Muscle of leg (tissue), 11 donors: ENCODE data around the gene CCR4. TPM values are rescaled to one million over a fixed set of nuclear protein-coding genes. Genes with fewer than 3 reads are reported as not detected.
"Not testable (repeated sequence)": the region's sequence is repeated elsewhere in the genome, so short reads cannot be mapped to it uniquely, and the experiment has no call there.

Experiments used
- DNase-seq: peaks from one replicate; pipeline ENCODE4 v3.0.0; 2013
- H3K27ac ChIP-seq: one replicate; pipeline ENCODE4 v1.5.1; 2013; ENCODE audit warnings: mild to moderate bottlenecking, low read length, control low read depth
- H3K27me3 ChIP-seq: one replicate; pipeline ENCODE4 v1.6.1; 2013; ENCODE audit warnings: low read length; ENCODE audit not compliant: control insufficient read depth, insufficient read depth
- H3K36me3 ChIP-seq: one replicate; pipeline ENCODE4 v1.6.1; 2013; ENCODE audit warnings: low read length; ENCODE audit not compliant: control insufficient read depth, insufficient read depth
- H3K4me1 ChIP-seq: one replicate; pipeline ENCODE4 v1.6.1; 2013; ENCODE audit warnings: low read length; ENCODE audit not compliant: control insufficient read depth, insufficient read depth
- H3K4me3 ChIP-seq: one replicate; pipeline ENCODE4 v1.5.1; 2013; ENCODE audit warnings: low read length, control low read depth
- H3K9me3 ChIP-seq: replicated peaks from 2 replicates; pipeline ENCODE4 v1.6.1; 2013; ENCODE audit warnings: low read depth, low read length; ENCODE audit not compliant: control insufficient read depth
- WGBS: methylation state at CpG from one replicate; pipeline ENCODE4 v1.1.5; 2013; ENCODE audit warnings: missing lambda C conversion rate; ENCODE audit not compliant: insufficient coverage; 5-methylcytosine and 5-hydroxymethylcytosine counted together
- polyA plus RNA-seq, 8 donors: library from polyadenylated mRNA; unstranded; fragments of 120-200 nt; gene quantifications; one replicate each; pipeline versions ENCODE4 v1.2.1 to v1.2.3, GENCODE V29; 2013; ENCODE audit warnings: inconsistent platforms in 1 of 8, low replicate concordance in 1 of 8; ENCODE audit not compliant: insufficient read length in 8 of 8, insufficient read depth in 1 of 8
- total RNA-seq: library from RNA; stranded (reverse); fragments of 120-200 nt; gene quantifications from one replicate; pipeline ENCODE4 v1.2.4, GENCODE V29; 2013

Gene CCR4
- total and polyA plus RNA-seq, 9 donors, result 0.04 to 0.21 (median 0.13) TPM; not detected in 2

DNA sequence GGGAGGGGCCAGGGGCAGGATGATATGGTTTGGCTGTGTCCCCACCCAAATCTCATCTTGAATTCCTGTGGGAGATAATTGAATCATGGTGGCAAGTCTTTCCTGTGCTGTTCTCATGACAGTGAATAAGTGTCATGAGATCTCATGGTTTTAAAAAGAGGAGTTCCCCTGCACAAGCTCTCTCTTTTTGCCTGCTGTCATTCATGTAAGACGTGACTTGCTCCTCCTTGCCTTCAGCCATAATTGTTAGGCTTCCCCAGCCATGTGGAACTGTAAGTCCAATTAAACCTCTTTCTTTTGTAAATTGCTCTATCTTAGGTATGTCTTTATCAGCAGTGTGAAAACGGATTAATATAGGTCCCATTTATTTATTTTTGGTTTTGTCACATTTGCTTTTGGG, 20.2 kb upstream of the CCR4 start:
- H3K27me3 ChIP-seq, H3K27ac ChIP-seq, H3K36me3 ChIP-seq, H3K4me3 ChIP-seq, H3K9me3 ChIP-seq, DNase-seq, H3K4me1 ChIP-seq: not testable (repeated sequence)
- WGBS, result no CpG with 5 or more reads among the region's 2 CpGs

DNA sequence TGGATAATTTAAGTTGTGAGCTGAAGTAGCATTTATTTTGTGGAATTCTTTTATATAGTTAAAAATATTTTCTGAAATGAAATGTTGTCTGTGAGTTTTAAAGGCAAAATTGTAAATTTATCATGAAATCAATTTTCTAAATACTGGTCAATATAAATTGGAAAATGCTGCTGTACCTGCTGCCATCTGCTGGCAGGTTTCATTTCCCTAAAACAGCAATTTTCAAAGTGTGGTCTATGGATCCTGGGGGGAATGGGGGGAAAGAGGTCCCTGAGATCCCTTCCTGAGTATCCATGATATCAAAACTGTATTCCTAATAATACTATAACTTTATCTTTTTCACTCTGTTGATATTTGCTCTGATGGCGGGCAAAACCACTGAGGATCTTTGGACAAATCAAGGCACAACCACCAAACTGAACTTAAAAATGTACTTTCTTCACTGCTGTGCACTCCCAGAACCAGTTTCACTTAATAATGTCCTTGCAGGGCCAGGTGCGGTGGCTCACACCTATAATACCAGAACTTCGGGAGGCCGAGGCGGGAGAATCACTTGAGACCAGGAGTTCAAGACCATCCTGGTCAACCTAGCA, 17.2 kb upstream of the CCR4 start:
- Histone ChIP-seq H3K4me3 (no peak overlapping the region), H3K9me3 (peaks cover 2% of the 10 kb centered on the region), H3K27me3 (no peaks in the 10 kb centered on the region), H3K36me3 (no peaks in the 10 kb centered on the region), H3K4me1 (no peaks in the 10 kb centered on the region), H3K27ac (no peak overlapping the region)
- WGBS, result 86% methylated on average over 1 of the region's 5 CpGs
- DNase-seq, result peak; percentile 24

DNA sequence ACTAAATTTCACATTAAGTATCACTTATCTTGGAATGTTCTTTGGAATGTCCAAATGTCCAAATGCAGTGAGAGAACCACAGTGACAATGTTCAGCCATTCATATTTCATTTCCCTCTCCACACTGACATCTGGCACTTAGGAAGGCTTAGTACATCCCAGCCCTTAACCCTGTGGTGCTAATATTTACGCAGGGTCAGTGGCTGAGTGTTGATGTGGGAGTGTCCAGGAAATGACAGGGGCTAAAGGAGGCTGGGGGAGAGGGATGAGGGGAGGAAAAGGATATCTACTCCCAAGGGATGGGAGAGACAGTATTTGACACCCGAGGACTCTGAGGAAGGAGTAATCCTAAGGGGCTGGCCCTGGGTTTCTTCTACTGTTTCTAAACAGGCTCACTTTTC, 14.1 kb upstream of the CCR4 start:
- no peak overlapping the region for H3K27ac ChIP-seq
- no peaks in the 10 kb centered on the region for H3K36me3 ChIP-seq
- H3K9me3 ChIP-seq, result peaks cover 2% of the 10 kb centered on the region

DNA sequence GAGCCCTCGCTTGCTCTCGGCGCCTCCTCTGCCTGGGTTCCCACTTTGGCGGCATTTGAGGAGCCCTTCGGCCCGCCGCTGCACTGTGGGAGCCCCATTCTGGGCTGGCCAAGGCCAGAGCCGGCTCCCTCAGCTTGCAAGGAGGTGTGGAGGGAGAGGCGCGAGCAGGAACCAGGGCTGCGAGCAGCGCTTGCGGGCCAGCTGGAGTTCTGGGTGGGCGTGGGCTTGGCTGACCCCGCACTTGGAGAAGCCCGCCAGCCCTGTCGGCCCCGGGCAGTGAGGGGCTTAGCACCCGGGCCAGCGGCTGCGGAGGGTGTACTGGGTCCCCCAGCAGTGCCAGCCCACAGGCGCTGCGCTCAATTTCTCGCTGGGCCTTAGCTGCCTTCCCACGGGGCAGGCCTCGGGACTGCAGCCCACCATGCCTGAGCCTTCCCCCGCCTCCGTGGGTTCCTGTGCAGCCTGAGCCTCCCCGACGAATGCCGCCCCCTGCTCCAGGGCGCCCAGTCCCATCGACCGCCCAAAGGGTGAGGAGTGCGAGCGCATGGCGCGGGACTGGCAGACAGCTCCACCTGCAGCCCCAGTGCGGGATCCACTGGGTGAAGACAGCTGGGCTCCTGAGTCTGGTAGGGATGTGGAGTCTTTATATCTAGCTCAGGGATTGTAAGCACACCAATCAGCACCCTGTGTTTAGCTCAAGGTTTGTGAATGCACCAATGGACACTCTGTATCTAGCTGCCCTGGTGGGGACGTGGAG, 11.7 kb upstream of the CCR4 start:
- not testable (repeated sequence) for DNase-seq, H3K4me3 ChIP-seq, H3K27ac ChIP-seq, H3K36me3 ChIP-seq, H3K9me3 ChIP-seq, H3K27me3 ChIP-seq, H3K4me1 ChIP-seq
- 92% methylated on average over 22 of the region's 40 CpGs for WGBS

More for the DNA sequence above, 14.1 kb upstream of the CCR4 start:
- WGBS, result 20% methylated on average over 1 of the region's 2 CpGs
- H3K4me3 ChIP-seq, result no peak overlapping the region
- DNase-seq, result no peak
- H3K27me3 ChIP-seq, result no peaks in the 10 kb centered on the region
- H3K4me1 ChIP-seq, result no peaks in the 10 kb centered on the region

DNA sequence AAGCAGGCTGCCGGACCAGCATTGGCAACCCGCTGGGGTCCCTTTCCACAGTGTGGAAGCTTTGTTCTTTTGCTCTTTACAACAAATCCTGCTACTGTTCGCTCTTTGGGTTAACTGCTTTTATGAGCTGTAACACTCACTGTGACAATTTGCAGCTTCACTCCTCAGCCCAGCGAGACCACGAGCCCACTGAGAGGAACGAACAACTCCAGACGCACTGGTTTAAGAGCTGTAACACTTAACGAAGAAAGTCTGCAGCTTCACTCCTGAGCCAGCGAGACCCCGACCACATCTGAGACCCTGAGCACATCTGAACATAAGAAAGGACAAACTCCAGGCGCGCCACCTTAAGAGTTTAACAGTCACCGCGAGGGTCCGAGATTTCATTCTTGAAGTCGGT, 10.7 kb upstream of the CCR4 start:
- Histone ChIP-seq H3K27ac (no peak overlapping the region), H3K9me3 (peaks cover 2% of the 10 kb centered on the region), H3K4me3 (no peak overlapping the region), H3K36me3 (no peaks in the 10 kb centered on the region), H3K27me3 (no peaks in the 10 kb centered on the region), H3K4me1 (no peaks in the 10 kb centered on the region)
- no peak for DNase-seq
- WGBS, result 67% methylated on average over 10 of the region's 16 CpGs

DNA sequence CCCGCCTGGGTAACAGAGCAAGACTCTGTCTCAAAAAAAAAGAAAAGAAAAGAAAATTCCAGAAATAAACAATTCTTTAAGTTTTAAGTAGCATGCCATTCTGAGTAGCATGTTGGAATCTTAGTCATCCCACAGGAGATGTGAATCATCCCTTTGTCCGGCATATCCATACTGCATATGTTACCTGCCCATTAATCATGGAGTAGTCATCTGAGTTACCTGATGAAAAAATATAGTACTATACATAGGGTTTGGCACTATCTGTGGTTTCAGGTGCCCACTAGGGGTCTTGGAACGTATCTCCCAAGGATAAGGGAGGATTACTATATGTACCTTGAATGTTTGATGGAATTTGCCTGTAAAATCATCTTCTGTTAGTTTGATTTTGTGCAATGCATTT, 6.3 kb upstream of the CCR4 start:
- Histone ChIP-seq H3K36me3 (no peaks in the 10 kb centered on the region), H3K27ac (no peak overlapping the region), H3K4me3 (no peak overlapping the region), H3K4me1 (no peaks in the 10 kb centered on the region), H3K9me3 (no peaks in the 10 kb centered on the region), H3K27me3 (no peaks in the 10 kb centered on the region)
- no peak for DNase-seq
- WGBS, result no CpG with 5 or more reads among the region's 3 CpGs

DNA sequence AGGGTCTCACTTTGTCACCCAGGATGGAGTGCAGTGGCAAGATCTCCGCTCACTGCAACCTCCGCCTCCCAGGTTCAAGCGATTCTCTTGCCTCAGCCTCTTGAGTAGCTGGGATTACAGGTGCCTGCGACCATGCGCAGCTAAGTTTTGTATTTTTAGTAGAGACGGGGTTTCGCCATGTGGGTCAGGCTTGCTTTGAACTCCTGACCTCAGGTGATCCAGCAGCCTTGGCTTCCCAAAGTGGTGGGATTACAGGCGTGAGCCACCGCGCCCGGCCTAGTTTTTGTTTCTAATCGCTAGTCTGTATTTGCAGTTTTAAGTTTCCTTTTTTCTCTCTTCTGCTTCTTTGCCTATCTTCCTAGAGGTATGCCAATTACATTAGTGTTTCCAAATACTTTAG, 5.8 kb upstream of the CCR4 start:
- 89% methylated on average over 7 of the region's 12 CpGs for WGBS
- H3K4me1 ChIP-seq, H3K27ac ChIP-seq, DNase-seq, H3K36me3 ChIP-seq, H3K27me3 ChIP-seq, H3K4me3 ChIP-seq, H3K9me3 ChIP-seq: not testable (repeated sequence)

DNA sequence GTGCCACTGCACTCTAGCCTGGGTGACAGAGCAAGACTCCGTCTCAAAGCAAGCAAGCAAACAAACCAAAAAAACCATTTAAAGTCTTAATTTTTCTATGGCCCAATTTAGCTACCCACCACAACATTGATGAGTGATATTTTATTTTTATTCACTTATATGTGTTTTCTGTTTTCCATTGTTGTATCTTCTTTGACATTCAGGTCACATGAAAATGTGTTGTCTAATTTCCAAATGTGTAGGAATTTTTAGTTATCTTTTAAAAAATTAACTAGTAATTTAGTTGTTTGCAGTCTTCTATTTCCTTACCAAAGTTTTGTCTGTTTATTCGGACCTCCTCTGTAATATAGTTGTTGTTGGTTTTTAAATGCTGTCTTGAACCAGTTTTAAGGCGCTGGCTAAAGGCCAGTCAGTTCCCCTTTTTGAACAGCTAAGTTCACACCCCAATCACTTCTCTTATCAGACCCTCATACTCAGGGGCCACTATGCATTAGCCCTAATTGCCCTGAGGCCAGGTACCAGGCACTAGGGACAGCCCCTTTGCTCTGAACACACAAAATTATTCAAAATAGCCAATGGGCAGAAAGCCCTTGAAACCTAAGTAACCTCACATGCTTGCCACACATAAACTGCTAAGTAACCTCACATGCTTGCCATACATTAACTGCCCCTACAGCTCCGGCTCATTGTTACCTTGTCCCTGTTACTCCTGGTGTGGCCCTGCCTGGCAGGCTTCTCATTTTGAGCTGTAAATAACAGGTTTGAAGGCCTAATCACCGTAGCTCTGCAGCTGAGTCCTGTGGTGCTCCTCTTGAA, 4.3 kb upstream of the CCR4 start:
- DNase-seq, result no peak
- Histone ChIP-seq H3K4me3 (no peak overlapping the region), H3K9me3 (no peaks in the 10 kb centered on the region), H3K27me3 (no peaks in the 10 kb centered on the region), H3K4me1 (no peaks in the 10 kb centered on the region), H3K36me3 (no peaks in the 10 kb centered on the region), H3K27ac (no peak overlapping the region)
- 72% methylated on average over 2 of the region's 5 CpGs for WGBS

DNA sequence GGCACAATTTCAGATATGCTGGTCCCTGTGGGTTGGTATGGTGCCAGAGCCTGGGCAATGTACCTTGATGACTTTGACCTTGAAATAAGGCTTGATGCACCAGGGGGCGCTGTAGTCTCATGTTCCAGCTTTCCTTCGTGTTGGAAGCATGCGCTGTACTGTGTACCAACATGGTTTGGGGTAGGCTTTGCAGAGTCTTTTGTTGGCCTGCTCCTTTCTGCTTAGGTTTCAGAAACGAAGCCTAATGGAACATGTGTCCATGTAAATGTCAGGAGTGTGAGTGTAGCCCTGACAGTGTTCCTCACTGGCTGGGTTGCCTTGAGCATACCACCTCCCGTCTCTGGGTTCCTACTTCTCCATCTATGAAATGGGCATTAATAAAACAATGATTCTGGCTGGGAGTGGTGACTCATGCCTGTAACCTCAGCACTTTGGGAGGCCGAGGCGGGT, 3.6 kb upstream of the CCR4 start:
- H3K36me3 ChIP-seq, result no peaks in the 10 kb centered on the region
- H3K9me3 ChIP-seq, result no peaks in the 10 kb centered on the region
- H3K4me3 ChIP-seq, result no peak overlapping the region
- H3K4me1 ChIP-seq, result no peaks in the 10 kb centered on the region
- peak; percentile 67 for DNase-seq
- WGBS, result 0% methylated on average over 4 of the region's 7 CpGs
- no peak overlapping the region for H3K27ac ChIP-seq
- no peaks in the 10 kb centered on the region for H3K27me3 ChIP-seq
